Neural crest cell (in vitro differentiated cells): ENCODE measurements around the gene ZNF234. TPM values are rescaled to one million over a fixed set of nuclear protein-coding genes. Genes with fewer than 3 reads are reported as not detected.

Source experiments
- DNase-seq: peaks from one replicate; pipeline ENCODE4 v3.0.0; 2021; ENCODE audit warnings: low read depth, mixed read lengths, low spot score
- H3K27ac Mint-ChIP-seq: one replicate; pipeline ENCODE4 v1.8.0; 2021; ENCODE audit warnings: mild to moderate bottlenecking, mixed read lengths; ENCODE audit not compliant: unreplicated experiment
- H3K27me3 Mint-ChIP-seq: 2 replicates; pipeline ENCODE4 v1.8.0; 2021; ENCODE audit warnings: low read depth, mild to moderate bottlenecking, mixed read lengths
- H3K36me3 Mint-ChIP-seq: 2 replicates; pipeline ENCODE4 v1.8.0; 2021; ENCODE audit warnings: low read depth, mild to moderate bottlenecking, mixed read lengths
- H3K4me1 Mint-ChIP-seq: 2 replicates; pipeline ENCODE4 v1.8.0; 2021; ENCODE audit warnings: mixed read lengths
- H3K4me3 Mint-ChIP-seq: one replicate; pipeline ENCODE4 v1.8.0; 2021; ENCODE audit warnings: mild to moderate bottlenecking, mixed read lengths
- H3K9me3 Mint-ChIP-seq: 2 replicates; pipeline ENCODE4 v1.8.0; 2021; ENCODE audit warnings: mixed read lengths
- CTCF ChIP-seq: fragments of 200-600 bp; sonication (generic); conservative IDR thresholded peaks from 2 replicates; pipeline ENCODE4 v1.5.0; 2021; ENCODE audit warnings: antibody characterized with exemption, mild to moderate bottlenecking
- total RNA-seq: library from RNA; stranded (reverse); gene quantifications from 2 replicates; pipeline ENCODE4 v1.2.1, GENCODE V29; 2021

The ZNF234 gene
- total RNA-seq, 1 donor from 2014 or later, result 18.6 TPM

GRCh38 chr19:44207126-44207803 lies 65.9 kb downstream of the ZNF234 start:
- no peak for TF ChIP-seq CTCF
- Mint-ChIP-seq H3K27ac (peak overlapping the region; percentile 96), H3K27me3 (peaks cover 12% of the 10 kb centered on the region), H3K9me3 (peaks cover 10% of the 10 kb centered on the region), H3K4me3 (peak overlapping the region; percentile 93), H3K4me1 (peaks cover 19% of the 10 kb centered on the region), H3K36me3 (peaks cover 5% of the 10 kb centered on the region)
- DNase-seq, result peak; percentile 90

Other genes starting within 250 kb of the ZNF234 start
- 21.6 and 22.9 TPM in 2 replicates for gene ZNF45, start 206.3 kb upstream of the ZNF234 start, total RNA-seq
- 11.6 and 14.3 TPM in 2 replicates for gene ZNF221, start 190.3 kb upstream of the ZNF234 start, total RNA-seq
- 8.8 and 11.9 TPM in 2 replicates for gene ZNF155, start 157.4 kb upstream of the ZNF234 start, total RNA-seq
- gene ZNF230, start 138.6 kb upstream of the ZNF234 start, total RNA-seq, result 6.0 and 6.5 TPM in 2 replicates
- 7.6 and 8.1 TPM in 2 replicates for gene ZNF222, start 116.2 kb upstream of the ZNF234 start, total RNA-seq
- 5.8 and 7.6 TPM in 2 replicates for gene ZNF223, start 89.5 kb upstream of the ZNF234 start, total RNA-seq
- 4.5 TPM in 2 replicates for gene ZNF284, start 69.4 kb upstream of the ZNF234 start, total RNA-seq
- gene ZNF224, start 47.2 kb upstream of the ZNF234 start, total RNA-seq, result 19.4 and 23.0 TPM in 2 replicates
- 6.9 and 7.8 TPM in 2 replicates for gene ZNF225, start 28.2 kb upstream of the ZNF234 start, total RNA-seq
- gene ZNF226, start 23.5 kb downstream of the ZNF234 start, total RNA-seq, result 24.4 and 29.8 TPM in 2 replicates
- gene ZNF227, start 71.0 kb downstream of the ZNF234 start, total RNA-seq, result 33.4 and 35.8 TPM in 2 replicates
- 1.7 and 2.5 TPM in 2 replicates for gene ZNF233, start 118.3 kb downstream of the ZNF234 start, total RNA-seq
- gene ZNF235, start 163.5 kb downstream of the ZNF234 start, total RNA-seq, result 9.5 and 11.5 TPM in 2 replicates
- gene ZNF112, start 215.1 kb downstream of the ZNF234 start, total RNA-seq, result 9.9 and 14.8 TPM in 2 replicates